ENCODE measurements around the gene TEX28.
"Not testable (repeated sequence)": the region's sequence is repeated elsewhere in the genome, so short reads cannot be mapped to it uniquely, and the experiment has no call there.

The TEX28 gene

DNA sequence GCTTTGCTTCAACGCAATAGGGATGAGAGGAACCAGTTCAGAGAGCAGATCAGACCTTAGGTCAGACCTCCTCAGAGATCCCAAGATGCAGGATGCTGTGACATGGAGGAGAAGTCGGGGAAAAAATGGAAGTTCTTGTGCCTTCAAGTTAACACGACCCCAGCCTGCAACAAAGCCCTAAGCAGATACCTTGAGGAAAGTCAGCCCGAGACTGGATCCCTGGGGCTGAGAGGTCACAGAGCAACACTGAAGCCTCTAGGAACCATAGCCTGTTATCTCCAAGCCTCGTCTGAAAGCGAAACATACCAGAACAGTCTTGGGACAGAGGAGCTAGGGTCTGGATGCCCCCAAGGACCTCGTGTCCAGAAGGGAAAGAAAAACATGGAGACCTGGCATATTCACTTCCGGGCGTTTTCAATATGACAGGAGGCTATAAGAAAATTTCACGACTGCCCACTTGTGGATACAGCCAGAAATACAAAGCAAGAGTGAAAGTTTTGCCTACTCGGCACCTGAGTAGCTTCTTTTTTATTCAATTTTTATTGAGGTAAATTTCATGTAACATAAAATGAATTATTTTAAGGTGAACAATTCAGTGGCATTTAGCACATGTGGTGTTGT lies 55.9 kb downstream of the TEX28 start:
- not testable (repeated sequence) for DNase-seq

DNA sequence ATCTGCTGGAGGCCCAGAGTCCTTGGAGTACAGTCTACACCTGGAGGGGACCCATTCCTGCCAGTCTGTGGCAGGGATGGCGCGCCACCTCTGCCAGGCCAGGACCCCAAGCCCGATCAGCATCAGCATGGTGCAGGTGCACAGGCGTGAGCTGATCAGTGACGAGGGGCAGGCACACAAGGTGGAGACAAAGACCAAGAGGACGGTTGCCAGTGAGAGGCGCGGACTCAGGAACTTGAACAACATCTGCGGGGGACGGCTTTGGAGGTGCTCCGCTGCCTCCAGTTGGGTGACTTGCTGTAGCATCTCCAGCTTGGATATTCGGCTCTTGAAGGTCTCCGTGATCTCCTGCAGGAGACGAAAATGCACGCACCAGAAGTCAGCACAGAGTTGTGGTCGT lies 61.3 kb downstream of the TEX28 start:
- DNase-seq = not testable (repeated sequence)

DNA sequence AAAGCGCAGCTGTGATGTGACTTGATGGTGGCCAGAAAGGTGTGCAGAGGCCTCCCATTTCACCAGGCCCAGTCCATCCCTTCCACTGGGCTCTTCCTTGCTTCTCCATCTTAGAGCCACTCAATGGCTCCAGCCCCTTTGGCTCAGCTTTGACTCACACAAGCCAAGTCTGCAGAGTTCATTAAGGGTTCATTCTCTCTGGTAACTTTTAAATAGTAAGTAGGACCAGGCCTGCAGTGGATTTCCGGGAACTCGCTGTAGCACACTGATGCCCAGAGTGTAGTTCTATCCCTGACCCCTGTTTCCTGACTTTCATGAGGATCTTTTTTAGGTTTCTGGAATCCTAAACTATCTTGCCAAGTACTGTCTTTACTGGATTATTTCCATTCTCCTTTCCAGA lies 63.5 kb downstream of the TEX28 start:
- DNase-seq = not testable (repeated sequence)

DNA sequence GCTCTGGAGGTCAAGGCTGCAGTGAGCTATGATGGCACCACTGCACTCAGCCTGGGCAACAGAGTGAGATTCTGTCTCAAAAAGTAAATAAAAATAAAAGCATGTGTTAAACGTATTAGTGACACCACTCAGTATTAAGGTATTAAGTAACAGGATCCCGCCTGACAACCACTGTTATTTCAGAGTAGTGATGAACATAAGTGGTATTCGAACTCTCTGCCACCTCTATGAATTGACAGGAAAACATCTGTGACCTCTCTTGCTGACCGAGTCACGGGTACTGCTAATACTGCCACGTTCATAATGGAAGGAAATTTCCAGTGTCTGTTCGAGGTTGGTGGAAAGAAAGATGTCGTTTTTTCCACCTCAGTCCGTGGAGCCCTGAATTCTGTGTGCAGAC lies 68.2 kb downstream of the TEX28 start:
- DNase-seq = not testable (repeated sequence)

DNA sequence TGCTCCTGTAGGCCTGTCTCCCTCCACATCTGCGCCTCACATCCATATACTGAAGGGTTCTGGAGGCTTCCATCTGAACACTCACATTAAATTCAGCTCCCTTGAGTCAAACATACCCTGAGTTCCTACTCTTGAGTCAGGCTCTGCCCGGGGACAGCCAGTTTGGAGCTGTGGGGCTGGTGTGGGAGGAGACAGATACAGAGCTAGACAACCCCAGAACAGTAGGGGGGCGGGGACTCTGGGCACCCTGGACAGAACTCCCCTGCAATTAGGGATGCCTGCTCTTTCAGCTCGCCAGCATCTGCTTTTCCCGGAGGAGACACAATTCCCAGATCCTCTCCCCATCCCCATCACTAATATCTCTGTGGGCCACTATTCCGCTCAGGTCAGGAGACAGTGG lies 69.6 kb downstream of the TEX28 start:
- not testable (repeated sequence) for DNase-seq
